Esophagus muscularis mucosa (tissue), 4 donors: ENCODE data around the gene LRRK1. TPM values are rescaled to one million over a fixed set of nuclear protein-coding genes. Genes with fewer than 3 reads are reported as not detected.

Experiments
- DNase-seq: peaks from one replicate; pipeline ENCODE4 v3.0.0-alpha.2; 2017; ENCODE audit errors: extremely low spot score
- H3K27ac ChIP-seq, 4 donors: fragments of 200-600 bp; sonication (generic); replicated peaks in 1 of 4; 1 replicate in 3 of 4; 2 replicates in 1 of 4; pipeline ENCODE4 v1.5.1; 2016 to 2019; ENCODE audit warnings: mild to moderate bottlenecking in 1 of 4
- H3K27me3 ChIP-seq, 4 donors: fragments of 200-600 bp; sonication (generic); one replicate each; pipeline versions ENCODE4 v1.5.1 to v1.6.0; 2016 to 2019
- H3K36me3 ChIP-seq, 4 donors: fragments of 200-600 bp; sonication (generic); one replicate each; pipeline ENCODE4 v1.5.1; 2016 to 2019
- H3K4me1 ChIP-seq, 4 donors: fragments of 200-600 bp; sonication (generic); one replicate each; pipeline ENCODE4 v1.5.1; 2016 to 2019
- H3K4me3 ChIP-seq, 4 donors: fragments of 200-600 bp; sonication (generic); 1 replicate in 2 of 4; 2 replicates in 2 of 4; pipeline ENCODE4 v1.5.1; 2016 to 2019; ENCODE audit warnings: mild to moderate bottlenecking in 4 of 4, moderate library complexity in 1 of 4
- H3K9me3 ChIP-seq, 4 donors: fragments of 200-600 bp; sonication (generic); 1 replicate in 3 of 4; 2 replicates in 1 of 4; pipeline ENCODE4 v1.5.1; 2016 to 2019
- EP300 ChIP-seq: sonication (generic); formaldehyde crosslinking; IDR thresholded peaks from one replicate; pipeline ENCODE4 v1.6.1; 2017; ENCODE audit warnings: antibody characterized with exemption
- POLR2A ChIP-seq: fragments of 450-650 bp; IDR thresholded peaks from one replicate; pipeline ENCODE4 v1.6.1; 2017; ENCODE audit warnings: antibody characterized with exemption, moderate library complexity, mild to moderate bottlenecking, low read depth
- POLR2AphosphoS5 ChIP-seq, 2 donors: sonication (generic); formaldehyde crosslinking; IDR thresholded peaks; one replicate each; pipeline ENCODE4 v1.6.1; 2017; ENCODE audit warnings: antibody characterized with exemption in 2 of 2
- WGBS: methylation state at CpG from one replicate; pipeline ENCODE4 v1.1.5; 2018; 5-methylcytosine and 5-hydroxymethylcytosine counted together
- intact Hi-C: fragments of 100-400 bp; cut with DNase I; formaldehyde crosslinking; loops from one replicate; pipeline ENCODE4 v1.15.1; 2023
- total RNA-seq, 4 donors: library from RNA; depleted of rRNA; stranded (reverse); fragments of >200 nt; gene quantifications; one replicate each; pipeline versions ENCODE4 v1.1.0 to v1.2.1, GENCODE V29; 2016
- TF ChIP-seq, protein P1 (sequence below), 3 experiments: fragments of 200-600 bp in 2 of 3; fragments of 450-650 bp in 1 of 3; sonication (generic) in 2 of 3; IDR thresholded peaks; one replicate each; pipeline ENCODE4 v1.5.1; 2017 to 2019; ENCODE audit warnings: antibody characterized with exemption in 3 of 3, mild to moderate bottlenecking in 2 of 3, moderate library complexity in 1 of 3

Gene LRRK1
- total RNA-seq, 4 donors from 2014 or later: 11.3 to 18.0 (median 15.4) TPM

DNA sequence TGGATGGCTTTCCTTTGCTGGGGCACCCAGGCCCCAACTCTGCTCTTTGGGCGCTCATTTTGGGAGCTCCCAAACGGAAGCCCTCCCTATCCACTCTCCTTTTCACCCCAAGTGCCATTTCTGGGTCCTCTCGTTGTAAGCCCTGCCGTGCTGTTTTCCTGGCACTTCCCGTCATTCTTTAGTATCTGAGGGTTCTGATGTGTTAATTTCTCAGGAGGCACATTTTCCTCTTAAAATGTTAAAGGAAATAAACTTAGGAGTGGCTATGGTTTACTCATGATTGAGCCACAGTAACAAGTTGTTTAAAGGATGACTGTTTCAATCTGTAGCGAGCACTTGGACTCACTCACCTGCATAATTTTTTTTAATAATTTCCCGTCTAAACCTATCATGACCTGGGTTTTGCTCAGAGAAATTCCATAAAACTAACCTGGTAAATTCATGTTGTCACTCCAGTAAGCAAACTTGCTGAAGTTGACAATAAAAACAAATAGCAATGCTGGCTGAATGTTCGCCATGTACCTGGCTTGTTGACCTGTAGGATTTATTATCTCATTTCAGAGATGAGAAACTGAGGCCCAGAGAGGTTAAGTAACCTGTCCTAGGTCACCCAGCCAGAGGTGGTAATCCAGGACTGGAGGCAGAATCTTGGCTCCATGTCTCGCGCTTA lies 29.0 kb upstream of the LRRK1 start:
- Histone ChIP-seq H3K27me3 (peaks cover 0 to 46% (median 0%) of the 10 kb centered on the region in 4 donors), H3K9me3 (no peaks in the 10 kb centered on the region), H3K4me3 (no peak overlapping the region), H3K27ac (peak overlapping the region; percentile 42 to 60 (median 50)), H3K4me1 (peaks cover 3 to 26% (median 18%) of the 10 kb centered on the region in 4 donors), H3K36me3 (peaks cover 0 to 8% (median 0%) of the 10 kb centered on the region in 4 donors)
- no peak for DNase-seq
- intact Hi-C loops: no loop called here
- 82% methylated on average over 10 of the region's 10 CpGs for WGBS
- no peak for TF ChIP-seq POLR2AphosphoS5 (IDR thresholded peaks at IDR 0.05)
- no peak for TF ChIP-seq EP300
- no peak for TF ChIP-seq POLR2A
- TF ChIP-seq, protein P1, sequence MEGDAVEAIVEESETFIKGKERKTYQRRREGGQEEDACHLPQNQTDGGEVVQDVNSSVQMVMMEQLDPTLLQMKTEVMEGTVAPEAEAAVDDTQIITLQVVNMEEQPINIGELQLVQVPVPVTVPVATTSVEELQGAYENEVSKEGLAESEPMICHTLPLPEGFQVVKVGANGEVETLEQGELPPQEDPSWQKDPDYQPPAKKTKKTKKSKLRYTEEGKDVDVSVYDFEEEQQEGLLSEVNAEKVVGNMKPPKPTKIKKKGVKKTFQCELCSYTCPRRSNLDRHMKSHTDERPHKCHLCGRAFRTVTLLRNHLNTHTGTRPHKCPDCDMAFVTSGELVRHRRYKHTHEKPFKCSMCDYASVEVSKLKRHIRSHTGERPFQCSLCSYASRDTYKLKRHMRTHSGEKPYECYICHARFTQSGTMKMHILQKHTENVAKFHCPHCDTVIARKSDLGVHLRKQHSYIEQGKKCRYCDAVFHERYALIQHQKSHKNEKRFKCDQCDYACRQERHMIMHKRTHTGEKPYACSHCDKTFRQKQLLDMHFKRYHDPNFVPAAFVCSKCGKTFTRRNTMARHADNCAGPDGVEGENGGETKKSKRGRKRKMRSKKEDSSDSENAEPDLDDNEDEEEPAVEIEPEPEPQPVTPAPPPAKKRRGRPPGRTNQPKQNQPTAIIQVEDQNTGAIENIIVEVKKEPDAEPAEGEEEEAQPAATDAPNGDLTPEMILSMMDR (IDR thresholded peaks at IDR 0.05): no peak

- Histone ChIP-seq H3K9me3 (no peaks in the 10 kb centered on the region), H3K4me1 (peaks cover 3 to 24% (median 18%) of the 10 kb centered on the region in 4 donors), H3K36me3 (peaks cover 0 to 8% (median 0%) of the 10 kb centered on the region in 4 donors), H3K4me3 (no peak overlapping the region), H3K27ac (peak overlapping the region in 1 of 4 donors; percentile 6), H3K27me3 (peaks cover 0 to 46% (median 0%) of the 10 kb centered on the region in 4 donors)
- whole genome bisulfite sequencing: 87% methylated on average over 6 of the region's 6 CpGs
- TF ChIP-seq, protein P1 (IDR thresholded peaks at IDR 0.05): no peak
- TF ChIP-seq POLR2AphosphoS5 (IDR thresholded peaks at IDR 0.05): no peak
- TF ChIP-seq POLR2A: no peak
- TF ChIP-seq EP300: no peak
- no peak for DNase-seq
- intact Hi-C loops: no loop called here
These were observed 28.3 kb upstream of the LRRK1 start for GRCh38 chr15:100890850-100891249.

DNA sequence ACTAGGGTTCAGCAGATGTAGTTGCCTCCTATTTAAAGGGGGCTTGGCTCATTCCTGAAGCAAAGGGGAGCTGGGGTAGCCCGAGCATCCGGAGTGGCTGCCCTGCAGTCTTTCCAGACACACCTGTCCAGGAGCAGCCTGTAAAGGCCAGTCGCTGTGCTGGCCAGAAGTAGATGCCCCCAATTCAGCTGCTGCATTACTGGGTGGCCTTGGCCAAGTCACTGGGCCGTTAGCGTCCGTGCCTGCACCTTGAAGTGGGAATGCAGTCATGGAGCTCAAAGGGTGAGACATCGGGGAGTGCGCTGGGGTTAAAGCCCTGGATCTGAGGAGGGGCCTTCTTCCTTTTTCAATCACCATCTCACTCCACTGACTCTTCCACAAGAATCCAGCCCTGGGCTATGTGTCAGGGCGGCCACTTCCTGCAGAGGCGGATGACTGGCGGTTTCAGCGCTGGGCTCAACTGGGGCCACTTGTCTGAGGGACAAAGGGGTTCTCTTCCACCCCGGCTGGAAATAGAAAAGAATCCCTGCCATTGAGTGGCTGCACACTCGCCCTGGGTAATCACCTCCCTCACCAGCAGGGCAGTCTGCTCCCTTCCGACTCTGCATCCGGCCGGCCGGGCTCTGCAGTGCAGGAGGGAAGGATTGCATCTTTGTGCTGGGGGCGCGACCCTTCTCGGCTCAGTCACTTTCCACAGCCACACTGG lies 27.7 kb upstream of the LRRK1 start:
- no peak for DNase-seq
- Histone ChIP-seq H3K4me3 (no peak overlapping the region), H3K27me3 (peaks cover 0 to 40% (median 0%) of the 10 kb centered on the region in 4 donors), H3K9me3 (no peaks in the 10 kb centered on the region), H3K27ac (peak overlapping the region in 1 of 4 donors; percentile 6), H3K4me1 (peaks cover 3 to 23% (median 15%) of the 10 kb centered on the region in 4 donors), H3K36me3 (peaks cover 0 to 8% (median 0%) of the 10 kb centered on the region in 4 donors)
- 76% methylated on average over 13 of the region's 21 CpGs for WGBS
- intact Hi-C loops: no loop called here
- TF ChIP-seq, protein P1 (IDR thresholded peaks at IDR 0.05): no peak
- TF ChIP-seq POLR2AphosphoS5 (IDR thresholded peaks at IDR 0.05) (no peak), POLR2A (no peak), EP300 (no peak)

GRCh38 chr15:100892013-100892355 lies 27.2 kb upstream of the LRRK1 start:
- Histone ChIP-seq H3K27me3 (peaks cover 0 to 37% (median 0%) of the 10 kb centered on the region in 4 donors), H3K9me3 (no peaks in the 10 kb centered on the region), H3K27ac (no peak overlapping the region), H3K36me3 (peaks cover 0 to 8% (median 0%) of the 10 kb centered on the region in 4 donors), H3K4me1 (peaks cover 3 to 23% (median 15%) of the 10 kb centered on the region in 4 donors), H3K4me3 (no peak overlapping the region)
- no peak for DNase-seq
- 72% methylated on average over 6 of the region's 6 CpGs for WGBS
- no peak for TF ChIP-seq POLR2A
- TF ChIP-seq, protein P1 (IDR thresholded peaks at IDR 0.05): no peak
- no peak for TF ChIP-seq EP300
- TF ChIP-seq POLR2AphosphoS5 (IDR thresholded peaks at IDR 0.05): no peak
- intact Hi-C loops: no loop called here
